GM18858 (cell line): ENCODE results near the gene HAPLN3.

Experiments
- ATAC-seq: cut with Tn5 transposase; IDR thresholded peaks from one replicate; pipeline ENCODE4 v1.9.1; 2021; ENCODE audit not compliant: unreplicated experiment

The HAPLN3 gene

DNA sequence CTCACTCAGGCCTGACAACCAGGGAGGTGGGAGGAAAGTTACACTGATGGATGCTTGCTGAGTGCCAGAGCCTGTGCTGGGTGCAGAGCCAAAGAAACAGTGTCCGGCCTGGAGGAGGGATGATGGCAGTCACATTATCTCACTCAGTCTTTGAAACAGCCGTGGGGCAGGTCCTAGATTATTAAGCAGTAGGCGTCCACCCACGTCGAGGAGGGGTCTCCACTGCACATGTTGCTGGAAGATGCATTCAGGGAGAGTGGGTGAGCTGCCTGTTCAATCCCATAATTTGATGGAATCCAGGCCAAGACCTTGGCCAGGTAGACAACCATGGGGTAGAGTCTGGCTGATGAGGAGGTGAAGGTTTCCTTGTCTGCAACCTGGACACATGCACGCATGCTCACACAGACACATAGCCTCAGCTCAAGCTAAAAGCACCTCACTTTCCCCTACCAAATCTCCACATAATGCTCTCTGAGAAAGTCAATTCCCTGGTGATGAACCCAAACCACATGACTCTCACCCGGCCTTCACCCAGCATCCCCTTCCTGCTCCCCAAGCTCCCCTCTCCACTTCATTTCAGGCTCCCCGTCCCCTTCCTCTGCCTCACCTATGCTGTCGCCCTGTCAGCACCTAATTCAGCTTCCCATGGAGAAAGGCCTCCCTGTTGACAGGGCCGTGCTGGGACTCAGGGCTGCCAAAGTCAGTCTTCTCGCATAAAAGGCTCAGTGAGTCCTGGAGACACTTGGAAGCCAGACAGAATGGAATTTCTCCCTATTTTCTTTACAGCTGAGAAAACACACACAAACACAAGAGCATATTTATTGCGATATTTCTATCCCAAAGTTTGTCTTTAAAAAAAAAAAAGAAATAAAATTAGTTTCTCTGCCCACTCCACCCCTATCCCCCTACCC lies 62.3 kb downstream of the HAPLN3 start:
- ATAC-seq, result no peak

DNA sequence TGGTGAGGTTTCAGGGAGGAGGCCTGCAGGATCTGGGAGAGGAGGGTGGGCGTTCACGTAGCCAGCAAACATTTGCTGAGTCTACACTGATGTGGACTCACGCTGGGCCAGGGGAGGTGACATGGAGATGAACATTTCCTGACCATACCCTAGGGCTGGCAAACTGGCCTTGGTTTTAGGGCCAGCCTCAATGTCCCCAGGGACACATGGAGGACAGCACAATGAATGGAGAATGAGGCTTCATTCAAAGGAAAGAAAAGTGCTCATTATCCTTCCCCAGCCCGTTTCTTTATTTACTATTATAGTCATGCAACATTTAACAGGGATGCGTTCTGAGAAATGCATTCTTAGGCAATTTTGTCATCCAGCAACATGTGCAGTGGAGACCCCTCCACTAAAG lies 65.3 kb downstream of the HAPLN3 start:
- ATAC-seq, result no peak

DNA sequence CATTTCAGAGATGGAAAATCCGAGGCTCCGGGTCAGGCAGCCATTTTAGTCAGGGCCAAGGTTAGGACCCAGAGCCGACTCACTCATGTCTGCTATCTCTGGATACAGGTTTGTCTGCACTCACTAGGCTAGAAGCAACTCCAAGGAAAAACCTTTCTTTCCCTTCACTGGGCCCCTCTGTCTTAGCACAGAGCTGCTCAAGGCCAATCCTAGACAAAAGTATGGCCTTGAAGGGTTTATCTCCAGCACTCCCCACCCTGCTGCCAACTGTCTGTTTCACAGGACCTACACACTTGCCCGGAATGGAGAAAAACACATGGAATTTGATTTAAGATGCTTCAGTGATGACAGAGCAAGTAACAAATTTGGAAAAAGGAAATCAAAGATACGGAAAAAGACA lies 66.6 kb downstream of the HAPLN3 start:
- no peak for ATAC-seq
